ENCODE measurements around the gene SH2B2. TPM values are rescaled to one million over a fixed set of nuclear protein-coding genes. Genes with fewer than 3 reads are reported as not detected.

SH2B2 gene
- total and polyA plus RNA-seq, 2 experiments from 2014 or later: 5.6 to 21.9 TPM

DNA sequence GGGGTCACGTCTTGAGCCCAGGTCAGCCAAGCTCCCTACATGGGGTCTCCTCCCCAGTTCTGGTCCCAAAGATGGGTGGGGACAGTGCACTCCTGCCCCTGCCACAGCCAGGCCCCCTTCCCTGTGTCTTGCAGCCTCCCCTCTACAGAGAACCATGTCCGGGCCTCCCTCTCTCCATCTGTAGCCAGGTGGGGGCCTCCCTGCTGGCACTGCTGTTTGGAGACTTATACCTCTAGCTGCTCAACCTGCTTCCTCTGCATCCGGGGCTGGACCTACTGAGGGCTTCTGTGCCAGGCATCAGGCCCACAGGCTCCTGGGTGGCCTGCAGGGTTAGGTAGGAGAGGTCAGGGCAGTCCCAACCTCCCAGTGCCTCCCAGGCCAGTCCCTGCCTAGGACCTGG is 7.9 kb downstream of the SH2B2 start:
- no peak overlapping the region for H3K4me3 ChIP-seq
- no peaks in the 10 kb centered on the region for H3K9me2 ChIP-seq (ENCODE audit: insufficient read depth)
- no peaks in the 10 kb centered on the region; the same call in 1 of the 2 replicates for H3K36me3 ChIP-seq (ENCODE audit: insufficient read depth)
- Mint-ChIP-seq H3K27ac (no peak overlapping the region), H3K4me1 (peaks cover 37% of the 10 kb centered on the region), H3K27me3 (ENCODE audit: insufficient read depth, low read depth, poor library complexity) (peaks cover 16% of the 10 kb centered on the region), H3K4me3 (no peak overlapping the region), H3K9me3 (no peaks in the 10 kb centered on the region), H3K36me3 (ENCODE audit: low read depth) (no peaks in the 10 kb centered on the region)
- no peak for ATAC-seq
- H3K27ac ChIP-seq (ENCODE audit: low read depth): no peak overlapping the region
- TF ChIP-seq CREB1 (CRISPR knock-in tag; IDR thresholded peaks at IDR 0.05; ENCODE audit: low read depth): no peak
- TF ChIP-seq ZNF331 (CRISPR knock-in tag; IDR thresholded peaks at IDR 0.05; ENCODE audit: low read depth): no peak
- no peak for TF ChIP-seq JUNB (IDR thresholded peaks at IDR 0.05; ENCODE audit: unreplicated experiment)
- no peak for TF ChIP-seq ZNF462 (CRISPR knock-in tag; IDR thresholded peaks at IDR 0.05)
- no peak for TF ChIP-seq STAT1 (IDR thresholded peaks at IDR 0.05; ENCODE audit: unreplicated experiment)
- TF ChIP-seq POLR2AphosphoS5 (IDR thresholded peaks at IDR 0.05; ENCODE audit: low read depth): no peak
- no peak for TF ChIP-seq CTCF (conservative IDR thresholded peaks at IDR 0.05; ENCODE audit: low read depth in 2 of 2)
- no peaks in the 10 kb centered on the region for H3K27me3 ChIP-seq (ENCODE audit: insufficient read depth)
- no peaks in the 10 kb centered on the region for H3K79me2 ChIP-seq (replicated peaks; ENCODE audit: insufficient read depth)
- no peak overlapping the region for H2AFZ ChIP-seq
- H4K20me1 ChIP-seq (replicated peaks; ENCODE audit: insufficient read depth): peaks cover 17% of the 10 kb centered on the region
- no peak for DNase-seq (ENCODE audit: low spot score)
- H3F3A ChIP-seq (replicated peaks; ENCODE audit: low read depth): no peaks in the 10 kb centered on the region
- H3K4me1 ChIP-seq (ENCODE audit: insufficient read depth): peaks cover 16% of the 10 kb centered on the region
- no peak overlapping the region for H3K4me2 ChIP-seq

Data from GM23338 (cell line).